ENCODE measurements around the gene BCO2.

BCO2 gene

GRCh38 chr11:112247201-112247600 is 71.9 kb downstream of the BCO2 start:
- in situ Hi-C loops (cut with MboI; ENCODE audit: low sequenced_read_pairs), result no loop called here

- in situ Hi-C loops (cut with MboI; ENCODE audit: low sequenced_read_pairs), result no loop called here
Observed at GRCh38 chr11:112248201-112248600, 72.9 kb downstream of the BCO2 start.

- in situ Hi-C loops (cut with MboI; ENCODE audit: low sequenced_read_pairs), result no loop called here
Observed at GRCh38 chr11:112249871-112250610, 74.7 kb downstream of the BCO2 start.

- in situ Hi-C loops (cut with MboI; ENCODE audit: low sequenced_read_pairs), result no loop called here
Observed at GRCh38 chr11:112253605-112254242, 78.4 kb downstream of the BCO2 start.

GRCh38 chr11:112255067-112255720 is 79.9 kb downstream of the BCO2 start:
- in situ Hi-C loops (cut with MboI; ENCODE audit: low sequenced_read_pairs), result no loop called here

GRCh38 chr11:112260490-112260889 is 85.2 kb downstream of the BCO2 start, which contains the start of gene PLET1:
PLET1 (minus strand) TSS chr11:112260860; CDS start chr11:112260589, 271 bp downstream.
- in situ Hi-C loops (cut with MboI; ENCODE audit: low sequenced_read_pairs), result no loop called here

GRCh38 chr11:112265659-112266409 is 90.5 kb downstream of the BCO2 start:
- in situ Hi-C loops (cut with MboI; ENCODE audit: low sequenced_read_pairs), result no loop called here

GRCh38 chr11:112266410-112266778 is 91.1 kb downstream of the BCO2 start:
- in situ Hi-C loops (cut with MboI; ENCODE audit: low sequenced_read_pairs), result no loop called here

- in situ Hi-C loops (cut with MboI; ENCODE audit: low sequenced_read_pairs), result no loop called here
Observed at GRCh38 chr11:112267188-112267591, 91.9 kb downstream of the BCO2 start.

- in situ Hi-C loops (cut with MboI; ENCODE audit: low sequenced_read_pairs), result no loop called here
Observed at GRCh38 chr11:112268406-112268805, 93.1 kb downstream of the BCO2 start.

Measured in hTERT RPE-1 (cell line).